Daoy (cell line): ENCODE results near the gene LGALS14. TPM values are rescaled to one million over a fixed set of nuclear protein-coding genes. Genes with fewer than 3 reads are reported as not detected.
"Not testable (repeated sequence)": the region's sequence is repeated elsewhere in the genome, so short reads cannot be mapped to it uniquely, and the experiment has no call there.

ENCODE experiments used
- DNase-seq: peaks from one replicate; pipeline ENCODE4 v3.0.0-alpha.2; 2015; ENCODE audit warnings: low read depth
- total RNA-seq: library from RNA; depleted of rRNA; stranded (reverse); fragments of >200 nt; shearing (Covaris generic); gene quantifications from 2 replicates; pipeline ENCODE4 v1.2.3, GENCODE V29; 2014

LGALS14 gene
- total RNA-seq, 1 experiment from 2014 or later: not detected

DNA sequence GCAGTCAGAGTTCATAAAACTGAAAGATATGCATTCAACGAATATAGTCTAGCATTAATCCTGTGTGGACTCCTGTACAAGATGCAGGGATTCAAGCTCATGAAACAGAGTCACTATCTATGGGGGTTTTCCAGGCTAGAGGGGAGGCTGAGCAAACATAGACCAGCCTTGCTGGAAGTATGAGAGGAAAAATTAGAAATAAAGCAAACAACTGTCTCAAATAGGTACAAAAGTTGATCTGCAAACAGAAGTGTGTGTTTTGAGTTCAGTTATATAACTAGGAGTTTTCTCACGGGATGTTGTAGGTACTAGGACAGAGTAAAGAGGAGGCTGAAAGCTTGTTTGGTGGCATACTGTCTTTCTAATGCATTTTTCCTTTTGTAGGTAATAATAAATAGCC is 8.5 kb upstream of the LGALS14 start:
- DNase-seq: no peak

DNA sequence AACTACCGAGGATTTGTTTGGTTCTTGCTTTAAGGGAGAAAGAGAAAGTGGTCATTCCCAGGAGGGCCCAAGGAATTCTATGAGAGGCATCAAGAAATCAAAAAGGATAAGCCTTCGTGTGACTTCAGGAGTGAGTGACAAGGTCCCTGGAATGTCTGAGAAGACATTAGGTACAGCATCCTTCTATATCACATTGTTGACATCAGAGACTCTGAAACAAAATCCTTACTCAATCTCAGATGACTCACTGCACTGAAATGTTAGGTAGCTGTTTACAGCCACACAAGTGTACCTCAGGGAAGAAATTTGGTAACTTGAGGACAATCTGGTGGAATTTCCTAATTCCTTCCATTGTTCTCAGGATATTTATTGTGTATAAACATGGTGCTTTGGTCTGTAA is 7.9 kb upstream of the LGALS14 start:
- DNase-seq: peak; percentile 46

DNA sequence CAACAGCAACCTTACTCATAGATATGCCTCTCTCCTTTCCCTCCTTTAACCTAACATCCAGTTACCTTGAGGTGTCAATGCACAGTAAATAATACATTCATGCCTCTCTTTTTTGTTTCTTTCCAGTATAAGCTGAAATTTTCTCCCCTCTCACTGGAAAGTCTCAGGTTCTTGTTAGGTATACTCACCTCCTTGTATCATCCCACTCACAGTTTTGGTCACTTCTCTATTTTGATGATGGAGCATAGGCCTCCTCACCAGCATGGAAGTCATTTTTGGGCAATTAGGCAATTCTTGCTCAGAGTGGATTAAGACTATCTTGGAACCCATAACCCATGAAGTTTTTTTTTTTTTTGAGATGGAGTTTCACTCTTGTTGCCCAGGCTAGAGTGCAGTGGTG is 5.7 kb upstream of the LGALS14 start:
- no peak for DNase-seq

DNA sequence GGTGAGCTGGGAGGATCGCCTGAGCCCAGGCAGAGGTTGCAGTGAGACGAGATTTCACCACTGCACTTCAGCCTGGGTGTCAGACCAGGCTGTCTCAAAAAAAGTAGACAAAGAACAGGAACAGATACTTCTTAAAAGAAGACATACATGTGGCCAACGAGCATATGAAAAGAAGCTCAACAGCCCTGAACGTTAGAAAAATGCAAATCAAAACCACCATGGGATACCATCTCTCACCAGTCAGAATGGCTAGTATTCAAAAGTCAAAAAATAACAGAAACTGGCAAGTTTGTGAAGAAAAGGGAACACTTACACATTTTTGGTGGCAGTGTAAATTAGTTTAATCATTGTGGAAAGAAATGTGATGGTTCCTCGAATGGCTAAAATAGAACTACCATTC is 3.0 kb upstream of the LGALS14 start:
- DNase-seq: no peak

DNA sequence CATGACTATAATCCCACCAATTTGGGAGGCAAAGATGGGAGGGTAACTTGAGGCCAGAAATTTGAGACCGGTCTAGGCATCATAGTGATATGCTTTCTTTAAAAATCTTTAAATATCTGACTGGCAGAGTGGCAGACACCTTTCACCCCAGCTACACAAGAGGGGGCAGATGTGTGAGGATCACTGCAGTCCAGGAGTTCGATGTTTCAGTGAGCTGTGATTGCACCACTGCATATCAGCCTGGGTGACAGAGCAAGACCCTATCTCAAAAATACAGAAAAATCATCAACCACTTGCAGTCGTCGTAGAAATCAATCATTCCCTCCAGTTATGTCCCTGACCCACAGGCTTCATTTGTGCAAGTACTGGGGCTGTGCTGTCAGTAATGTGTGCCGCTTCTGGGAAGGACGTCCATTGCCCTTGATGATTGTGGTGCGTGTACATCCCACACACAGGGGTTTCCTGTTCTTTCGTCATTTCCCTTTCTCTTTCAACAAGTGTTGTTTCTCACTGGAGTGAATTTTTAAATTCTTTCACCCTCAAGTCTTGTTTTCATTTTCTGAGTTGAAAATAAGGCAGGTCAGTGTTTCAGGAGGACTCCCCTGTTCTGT is 1.4 kb downstream of the LGALS14 start:
- DNase-seq: no peak

DNA sequence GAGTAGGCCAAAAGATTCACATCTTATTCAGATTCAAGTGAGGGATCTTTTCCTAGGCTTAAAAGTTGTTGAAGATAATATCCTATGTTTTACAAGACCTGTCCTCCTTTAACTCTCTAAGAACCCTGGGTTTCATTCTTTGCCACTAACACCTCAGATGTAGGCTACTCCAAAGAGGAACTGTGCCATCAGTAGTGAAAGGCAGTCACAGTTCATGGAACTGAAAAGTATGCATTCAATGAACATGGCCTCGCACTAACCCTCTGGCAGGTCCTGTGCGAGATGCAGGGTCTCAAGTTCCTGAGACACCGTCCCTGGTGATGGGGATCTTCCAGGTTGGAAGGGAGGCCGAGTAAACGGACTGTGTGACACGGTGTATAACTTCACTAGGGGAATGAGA is 4.3 kb downstream of the LGALS14 start:
- DNase-seq: no peak

DNA sequence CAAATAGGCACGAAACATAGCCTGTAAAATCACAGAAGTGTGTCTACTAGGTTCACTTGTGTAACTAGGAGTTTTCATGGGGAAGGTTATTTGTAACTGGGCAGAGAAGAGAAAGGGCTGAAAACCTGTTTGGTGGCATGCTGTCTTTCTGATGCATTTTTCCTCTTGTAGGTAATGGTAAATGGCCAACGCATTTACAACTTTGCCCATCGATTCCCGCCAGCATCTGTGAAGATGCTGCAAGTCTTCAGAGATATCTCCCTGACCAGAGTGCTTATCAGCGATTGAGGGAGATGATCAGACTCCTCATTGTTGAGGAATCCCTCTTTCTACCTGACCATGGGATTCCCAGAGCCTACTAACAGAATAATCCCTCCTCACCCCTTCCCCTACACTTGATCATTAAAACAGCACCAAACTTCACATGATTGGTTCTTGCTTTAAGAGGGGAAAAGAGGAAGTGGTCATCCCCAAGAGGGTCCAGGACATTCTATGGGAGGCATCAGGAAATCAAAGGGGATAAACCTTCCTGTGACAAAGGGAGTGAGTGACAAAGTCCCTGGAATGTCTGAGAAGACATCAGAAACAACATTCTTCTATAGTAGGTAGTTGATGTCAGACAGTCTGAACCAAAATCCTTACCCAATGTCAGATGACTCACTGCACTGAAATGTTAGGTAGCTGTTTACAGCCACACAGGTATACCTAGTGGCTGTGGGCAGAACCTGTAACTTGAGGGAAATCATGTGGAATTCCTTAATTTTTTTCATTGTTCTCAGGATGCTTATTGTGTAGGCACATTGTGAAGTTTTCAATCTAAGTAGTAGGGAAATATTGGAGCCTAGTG is 5.0 kb downstream of the LGALS14 start:
- no peak for DNase-seq

DNA sequence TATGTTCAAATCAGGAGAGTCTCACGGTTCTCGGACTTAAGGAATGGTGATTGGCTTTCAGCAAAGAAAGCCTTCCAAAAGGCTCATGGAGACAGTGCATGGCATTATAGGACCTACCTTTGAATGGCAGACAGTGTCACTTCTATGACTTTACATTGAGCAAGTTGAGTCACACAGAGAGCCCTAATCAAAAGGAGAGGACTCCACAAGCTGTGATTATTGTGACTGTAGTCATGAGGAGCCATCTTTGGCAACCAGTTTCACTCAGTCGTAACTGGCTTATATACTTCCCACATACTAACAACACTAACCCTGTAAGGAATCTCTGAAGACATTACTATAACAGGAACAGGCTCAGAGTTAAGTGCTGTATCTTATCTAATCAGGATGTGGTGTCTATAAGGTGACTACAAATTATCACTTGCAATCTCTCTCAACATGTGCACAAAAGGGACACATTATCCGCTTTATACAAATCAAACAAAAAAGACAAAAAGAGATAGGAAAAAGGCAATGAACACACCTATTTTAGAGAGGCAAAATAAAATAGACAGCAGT is 6.1 kb downstream of the LGALS14 start:
- DNase-seq: no peak

DNA sequence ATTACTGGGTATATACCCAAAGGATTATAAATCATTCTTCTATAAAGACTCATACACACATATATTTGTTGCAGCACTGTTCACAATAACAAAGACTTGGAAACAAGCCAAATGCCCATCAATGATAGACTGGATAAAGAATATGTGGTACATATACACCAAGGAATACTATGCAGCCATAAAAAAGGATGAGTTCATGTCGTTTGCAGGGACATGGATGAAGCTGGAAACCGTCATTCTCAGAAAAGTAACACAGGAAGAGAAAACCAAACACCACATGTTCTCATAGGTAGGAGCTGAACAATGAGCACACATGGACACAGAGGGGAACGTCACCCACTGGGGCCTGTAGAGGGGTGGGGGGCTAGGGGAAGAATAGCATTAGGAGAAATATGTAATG is 15.9 kb downstream of the LGALS14 start:
- DNase-seq: not testable (repeated sequence)

DNA sequence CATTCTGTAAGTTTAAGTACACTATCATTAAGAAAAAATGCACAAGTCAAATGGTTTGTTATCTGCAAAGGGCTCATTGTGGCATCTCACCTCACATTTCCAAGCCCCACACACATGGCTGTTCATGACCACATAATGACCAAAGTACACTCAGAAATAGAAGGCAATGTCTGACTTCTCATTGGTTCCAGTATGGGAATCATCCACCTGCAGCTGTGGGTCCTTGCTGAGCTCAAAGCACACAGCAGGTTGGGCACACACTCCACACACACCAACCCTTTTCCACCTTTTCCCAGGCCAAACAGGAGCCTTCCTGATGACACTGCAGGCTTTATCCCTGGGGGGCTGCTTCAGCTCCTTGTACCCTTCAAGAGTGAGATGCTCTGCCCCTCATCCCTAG is 21.7 kb downstream of the LGALS14 start:
- DNase-seq: no peak

DNA sequence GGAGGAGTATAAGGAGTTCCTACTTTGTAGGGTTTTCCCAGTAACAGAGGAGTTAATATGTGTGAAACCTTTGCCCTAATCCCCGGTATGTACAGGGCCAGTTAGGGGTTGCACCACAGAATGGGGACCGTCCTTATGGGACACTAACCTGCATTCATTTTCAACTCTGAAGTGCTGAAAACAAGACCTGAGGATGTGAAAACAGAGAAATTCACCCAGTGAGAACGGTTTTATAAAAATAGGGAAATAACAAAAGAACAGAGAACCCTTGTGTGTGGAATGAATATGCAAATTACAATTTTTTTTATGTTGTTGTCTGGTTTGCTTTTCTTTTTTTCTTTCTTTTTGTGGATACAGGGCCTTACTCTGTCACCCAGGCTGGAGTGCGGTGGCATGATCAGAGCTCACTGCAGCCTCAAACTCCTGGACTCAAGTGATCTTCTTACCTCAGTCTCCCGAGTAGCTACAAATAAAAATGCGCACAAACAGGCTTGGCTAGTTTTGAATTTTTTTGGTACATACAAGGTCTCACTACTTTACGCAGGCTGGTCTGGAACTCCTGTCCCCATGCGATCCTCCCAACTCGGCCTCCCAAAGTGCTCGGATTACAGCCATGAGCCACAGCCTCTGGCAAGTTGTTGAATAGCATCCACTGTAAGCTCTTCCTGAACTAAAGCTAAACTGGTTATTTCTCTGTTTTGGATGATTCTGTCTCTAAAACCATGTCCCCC is 23.0 kb downstream of the LGALS14 start:
- no peak for DNase-seq

DNA sequence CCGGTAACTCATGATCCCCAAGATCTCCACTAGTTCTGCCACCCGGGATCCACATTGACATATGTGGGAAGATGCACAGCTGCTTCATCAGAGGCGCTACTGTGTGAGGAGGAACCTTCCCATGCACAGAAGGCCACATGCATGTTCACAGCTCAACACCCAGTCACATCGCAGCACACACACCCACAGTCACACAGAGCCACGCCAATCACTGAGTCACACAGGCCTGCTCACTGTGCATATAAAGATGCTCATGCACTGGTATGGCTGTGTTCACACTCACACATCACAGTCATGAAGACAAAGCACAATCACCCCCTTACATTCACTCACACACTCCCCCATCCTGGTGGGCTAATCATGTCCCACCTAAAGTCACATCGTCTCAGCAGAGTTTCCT is 23.8 kb downstream of the LGALS14 start:
- no peak for DNase-seq

DNA sequence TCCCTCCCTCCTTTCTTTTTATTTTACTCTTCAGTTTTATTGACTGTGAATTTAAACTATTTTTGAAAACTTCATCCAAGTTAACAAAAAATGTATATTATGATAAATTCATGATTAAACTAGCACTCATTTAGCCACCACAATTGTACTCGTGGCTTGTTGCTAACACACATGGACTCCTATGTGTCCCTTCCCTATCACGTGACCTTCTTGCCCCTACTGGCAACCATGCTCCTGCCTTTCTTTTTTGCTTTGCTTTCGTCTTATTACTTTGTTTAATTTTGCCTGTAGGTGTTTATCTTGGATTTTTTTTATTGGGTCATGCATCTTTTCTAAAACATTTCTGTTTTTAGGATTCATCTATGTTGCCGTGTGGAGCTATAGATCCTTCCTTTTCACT is 25.3 kb downstream of the LGALS14 start:
- DNase-seq: no peak

DNA sequence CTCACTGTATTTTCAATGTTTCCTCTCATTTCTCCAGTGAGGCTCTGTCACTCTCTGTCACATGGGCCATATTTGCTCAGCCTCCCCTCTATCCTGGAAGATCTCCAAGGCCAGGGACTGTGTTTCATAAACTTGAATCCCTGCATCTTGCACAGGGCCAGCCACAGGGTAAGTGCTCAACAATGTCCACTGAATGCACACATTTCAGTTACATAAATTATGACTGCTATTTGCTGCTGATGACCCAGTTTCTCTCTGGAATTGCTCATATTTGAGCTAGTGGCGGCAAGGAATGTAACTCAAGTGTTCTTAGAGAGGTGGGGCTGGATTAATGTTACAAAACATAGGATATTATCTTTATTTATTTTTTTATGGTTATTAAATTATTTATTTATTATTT is 27.4 kb downstream of the LGALS14 start:
- no peak for DNase-seq

DNA sequence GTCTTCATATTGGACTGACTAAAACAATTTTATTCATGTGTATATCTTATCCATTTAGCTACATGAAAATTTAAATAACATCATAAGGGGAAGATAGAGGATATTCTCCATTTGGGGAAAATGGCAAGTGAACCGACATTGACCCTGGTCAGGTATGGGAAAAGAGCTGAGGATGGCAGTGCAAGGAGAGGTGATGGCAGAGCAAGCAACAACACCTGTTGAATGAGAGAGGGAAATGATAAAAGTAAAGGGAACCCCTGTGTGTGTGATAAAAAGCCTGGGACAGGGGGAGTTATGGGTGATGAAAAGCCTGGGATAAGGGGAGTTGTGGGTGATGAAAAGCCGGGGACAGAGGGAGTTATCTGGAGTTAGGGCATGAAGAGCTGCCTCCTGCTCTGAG is 29.6 kb downstream of the LGALS14 start:
- DNase-seq: no peak

DNA sequence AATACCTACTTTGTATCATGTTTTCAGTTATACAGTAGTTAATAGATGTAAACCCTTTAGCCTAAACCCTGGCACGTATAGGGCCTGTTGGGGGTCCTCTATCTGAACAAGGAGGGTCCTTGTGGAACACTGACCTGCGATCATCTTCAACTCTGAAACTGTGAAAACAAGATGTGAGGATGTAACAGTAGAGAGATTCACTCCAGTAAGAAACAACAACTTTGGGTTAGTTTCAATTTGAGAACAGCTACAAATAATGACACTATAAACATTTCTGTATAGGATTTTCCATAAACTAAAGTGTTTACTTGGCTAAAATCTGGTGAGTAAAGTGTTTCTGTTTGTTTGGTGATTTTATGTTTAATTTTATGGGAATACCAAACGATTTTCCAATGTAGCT is 31.4 kb downstream of the LGALS14 start:
- DNase-seq: no peak

DNA sequence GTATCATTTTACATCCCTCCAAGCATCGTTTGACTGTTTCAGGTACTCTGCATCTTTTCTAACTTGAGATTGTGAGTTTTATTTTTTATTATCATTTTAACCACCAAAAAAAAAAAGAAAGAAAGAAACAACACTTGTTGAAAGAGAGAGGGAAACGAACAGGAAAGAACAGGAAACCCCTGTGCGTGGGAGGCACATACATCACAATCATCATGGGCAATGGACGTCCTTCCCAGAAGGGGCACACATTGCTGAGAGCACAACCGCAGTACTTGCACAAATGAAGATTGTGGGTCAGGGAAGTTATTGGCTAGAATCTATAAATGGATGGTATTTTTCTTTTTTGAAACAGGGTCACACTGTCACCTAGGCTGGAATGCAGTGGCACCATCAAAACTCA is 31.8 kb downstream of the LGALS14 start:
- peak; percentile 12 for DNase-seq

DNA sequence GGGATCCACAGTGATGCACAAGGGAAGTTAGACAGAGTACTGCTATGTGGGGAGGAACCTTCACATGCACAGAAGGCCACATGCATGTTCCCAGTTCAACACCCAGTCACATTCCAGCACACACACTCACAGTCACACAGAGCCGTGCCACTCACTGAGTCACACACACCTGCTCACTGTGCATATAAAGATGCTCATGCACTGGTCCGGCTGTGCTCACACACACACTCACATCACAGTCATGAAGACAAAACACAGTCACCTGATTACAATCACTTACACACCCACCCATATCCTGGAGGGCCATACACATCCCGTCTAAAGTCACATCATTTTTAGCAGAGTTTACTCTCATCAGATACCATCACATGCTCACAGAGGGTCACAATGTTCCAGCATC is 33.1 kb downstream of the LGALS14 start:
- no peak for DNase-seq

DNA sequence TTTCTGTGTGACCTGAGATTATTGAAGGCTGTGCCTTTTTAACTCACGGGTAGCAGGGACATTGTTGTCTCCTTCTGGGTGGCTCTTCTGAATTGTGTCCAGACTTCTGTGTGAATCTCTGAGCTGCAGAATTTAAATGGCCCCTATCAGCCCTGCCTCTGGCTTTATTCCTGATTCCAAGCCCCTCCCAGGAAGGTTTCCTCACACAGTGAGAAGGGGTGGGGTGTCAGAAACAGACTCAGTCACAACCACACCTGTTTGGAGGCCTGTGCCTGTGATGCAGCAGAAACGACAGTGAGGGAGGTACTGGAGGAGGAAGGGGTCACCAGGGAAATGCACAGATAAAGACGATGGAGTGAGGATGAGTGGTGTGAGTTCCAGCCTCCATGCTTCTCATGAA is 33.6 kb downstream of the LGALS14 start, which contains the start of gene CLC:
Gene CLC, minus strand, starts transcription at position 139 of the 400 bp plus-strand sequence. Its CDS starts 77 bp downstream, at position 62.
- no peak for DNase-seq

DNA sequence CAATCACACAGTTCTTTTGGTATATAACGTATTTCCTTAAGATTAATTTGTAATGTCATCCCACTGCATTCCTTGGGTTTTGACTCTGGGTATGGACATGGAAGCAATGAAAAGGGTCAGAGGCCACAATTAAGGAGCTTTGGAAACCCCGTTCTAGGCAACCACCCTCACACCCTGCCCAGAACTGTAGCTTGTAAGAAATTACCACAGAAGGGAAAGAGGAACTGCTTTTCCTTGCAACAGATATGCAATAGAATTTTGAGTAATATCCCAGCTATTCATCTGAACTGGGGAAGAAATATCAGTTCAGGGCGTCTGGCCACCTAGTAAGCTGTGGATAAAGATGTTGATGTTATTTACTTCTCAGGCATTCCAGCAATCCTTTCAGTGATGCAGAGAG is 34.5 kb downstream of the LGALS14 start:
- DNase-seq: no peak

DNA sequence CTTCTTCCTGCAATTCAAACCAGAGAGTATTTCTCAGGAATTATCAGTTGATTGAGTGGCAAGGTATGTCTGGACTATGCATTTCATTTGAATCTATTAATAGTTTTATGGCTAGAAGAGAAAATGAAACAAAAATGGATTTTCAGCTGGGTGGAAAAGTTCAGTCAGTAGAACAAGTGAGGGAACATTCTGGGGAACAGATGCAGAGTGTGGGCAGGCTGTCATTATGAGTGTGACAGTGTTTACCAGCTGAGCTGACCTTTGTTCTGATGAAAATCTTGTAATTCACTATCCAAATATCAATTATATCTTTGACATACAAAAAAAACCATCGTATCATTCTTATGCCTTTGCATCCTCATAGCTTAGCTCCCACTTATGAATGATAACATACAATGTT is 36.1 kb downstream of the LGALS14 start:
- DNase-seq: no peak

DNA sequence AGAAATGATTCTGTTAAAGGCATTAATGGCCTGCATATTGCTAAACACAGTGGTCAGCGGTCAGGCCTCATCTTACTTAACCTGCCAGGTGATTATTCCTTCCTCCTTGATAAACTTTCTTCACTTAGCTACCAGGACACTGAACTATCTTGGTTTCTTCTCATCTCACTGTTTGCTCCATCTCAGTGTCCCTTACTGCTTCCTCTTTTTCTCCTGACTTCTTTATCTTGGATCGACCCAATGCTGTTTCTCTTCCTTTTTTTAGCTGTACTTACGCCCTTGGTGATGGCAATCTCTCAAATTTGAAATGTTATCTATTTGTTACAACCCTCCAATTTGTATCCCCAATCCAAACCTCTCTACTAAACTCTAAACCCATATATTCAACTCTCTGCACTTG is 41.4 kb downstream of the LGALS14 start:
- DNase-seq: no peak
